Common myeloid progenitor, CD34-positive (primary cell): Measurements from ENCODE around the gene CDH13.

Source experiments
- CTCF ChIA-PET: fragments of 350-600 bp; sonication (Branson Sonifier 250); formaldehyde crosslinking; loops from one replicate; lab custom pipeline; 2021; ENCODE audit warnings: antibody characterized with exemption; lab: Charles Lee
- POLR2A ChIA-PET: fragments of 350-600 bp; sonication (Branson Sonifier 250); formaldehyde crosslinking; loops from one replicate; lab custom pipeline; 2021; ENCODE audit warnings: antibody characterized with exemption; lab: Charles Lee
- DNase-seq, 3 donors: peaks; one replicate each; pipeline versions ENCODE4 v3.0.0 to v3.0.0-alpha.2; 2013
- H3K27ac ChIP-seq, 2 experiments: 1 replicate in 1 of 2; 2 replicates in 1 of 2; pipeline ENCODE4 v1.7.0; 2013; ENCODE audit warnings: inconsistent platforms in 2 of 2, low read length in 2 of 2, mild to moderate bottlenecking in 2 of 2, low read depth in 1 of 2, moderate library complexity in 1 of 2; ENCODE audit not compliant: severe bottlenecking in 2 of 2, insufficient read depth in 1 of 2, poor library complexity in 1 of 2
- H3K27me3 ChIP-seq, 5 experiments: replicated peaks in 2 of 5; 1 replicate in 3 of 5; 2 replicates in 2 of 5; pipeline versions ENCODE4 v1.6.1 to v1.7.0; 2013; ENCODE audit warnings: low read length in 4 of 5, mild to moderate bottlenecking in 2 of 5, moderate library complexity in 2 of 5, inconsistent platforms in 1 of 5; ENCODE audit not compliant: insufficient read depth in 5 of 5, control insufficient read depth in 4 of 5
- H3K36me3 ChIP-seq, 4 experiments: 1 replicate in 2 of 4; 2 replicates in 2 of 4; pipeline versions ENCODE4 v1.6.1 to v1.7.0; 2013; ENCODE audit warnings: low read length in 3 of 4, control low read depth in 1 of 4, mild to moderate bottlenecking in 1 of 4; ENCODE audit not compliant: control insufficient read depth in 4 of 4, insufficient read depth in 4 of 4
- H3K4me1 ChIP-seq, 4 experiments: 1 replicate in 3 of 4; 2 replicates in 1 of 4; pipeline versions ENCODE4 v1.6.1 to v1.7.1; 2013; ENCODE audit warnings: low read length in 3 of 4, mild to moderate bottlenecking in 3 of 4, control low read depth in 1 of 4, inconsistent platforms in 1 of 4, moderate library complexity in 1 of 4; ENCODE audit not compliant: control insufficient read depth in 4 of 4, insufficient read depth in 4 of 4; ENCODE audit errors: control extremely low read depth in 1 of 4
- H3K4me3 ChIP-seq, 7 experiments: 1 replicate in 4 of 7; 2 replicates in 3 of 7; pipeline versions ENCODE4 v1.5.1 to v1.7.0; 2013; ENCODE audit warnings: mild to moderate bottlenecking in 7 of 7, low read length in 6 of 7, moderate library complexity in 6 of 7, inconsistent platforms in 2 of 7, low read depth in 2 of 7, control low read depth in 1 of 7; ENCODE audit not compliant: insufficient read depth in 4 of 7, control insufficient read depth in 1 of 7; ENCODE audit errors: extremely low read depth in 1 of 7
- H3K9me3 ChIP-seq, 5 experiments: 1 replicate in 4 of 5; 2 replicates in 1 of 5; pipeline versions ENCODE4 v1.6.1 to v1.7.1; 2013; ENCODE audit warnings: low read length in 4 of 5, mild to moderate bottlenecking in 2 of 5, inconsistent platforms in 1 of 5, low read depth in 1 of 5, moderate library complexity in 1 of 5; ENCODE audit not compliant: control insufficient read depth in 4 of 5, insufficient read depth in 2 of 5; ENCODE audit errors: control extremely low read depth in 1 of 5
- WGBS: methylation state at CpG from one replicate; pipeline ENCODE4 v1.1.5; 2013; ENCODE audit not compliant: insufficient coverage; 5-methylcytosine and 5-hydroxymethylcytosine counted together

Gene CDH13

GRCh38 chr16:83231729-83232128, 605.0 kb downstream of the CDH13 start:
- POLR2A ChIA-PET = no interaction called here
- Histone ChIP-seq H3K27me3 (peaks cover 0 to 5% (median 0%) of the 10 kb centered on the region in 5 experiments), H3K36me3 (no peaks in the 10 kb centered on the region), H3K4me3 (no peak overlapping the region), H3K9me3 (no peaks in the 10 kb centered on the region), H3K4me1 (no peaks in the 10 kb centered on the region), H3K27ac (no peak overlapping the region)
- 100% methylated on average over 1 of the region's 5 CpGs for WGBS
- no peak for DNase-seq
- CTCF ChIA-PET = interaction anchor here (0.9 kb wide), 1 partner anchor 156 kb away, joined by 3 read pairs; no protein-coding TSS in a partner anchor

- ChIA-PET CTCF (no interaction called here), POLR2A (no interaction called here)
- no peak overlapping the region for H3K27ac ChIP-seq
These were observed 606.4 kb downstream of the CDH13 start for GRCh38 chr16:83233153-83233552.

GRCh38 chr16:83238949-83239691, 612.4 kb downstream of the CDH13 start:
- H3K27me3 ChIP-seq = no peaks in the 10 kb centered on the region
- CTCF ChIA-PET = no interaction called here
- H3K4me3 ChIP-seq = no peak overlapping the region
- no peaks in the 10 kb centered on the region for H3K4me1 ChIP-seq
- 0% methylated on average over 1 of the region's 6 CpGs for WGBS
- H3K9me3 ChIP-seq = no peaks in the 10 kb centered on the region
- no peak overlapping the region for H3K27ac ChIP-seq
- POLR2A ChIA-PET = no interaction called here
- H3K36me3 ChIP-seq = no peaks in the 10 kb centered on the region
- DNase-seq = no peak

More at GRCh38 chr16:83233153-83233552, 606.4 kb downstream of the CDH13 start:
- Histone ChIP-seq H3K4me1 (no peaks in the 10 kb centered on the region), H3K36me3 (no peaks in the 10 kb centered on the region), H3K27me3 (peaks cover 0 to 4% (median 0%) of the 10 kb centered on the region in 5 experiments), H3K9me3 (no peaks in the 10 kb centered on the region), H3K4me3 (no peak overlapping the region)
- WGBS = 92% methylated on average over 6 of the region's 8 CpGs
- no peak for DNase-seq

GRCh38 chr16:83244057-83244456, 617.3 kb downstream of the CDH13 start:
- ChIA-PET CTCF (no interaction called here), POLR2A (no interaction called here)
- no CpG with 5 or more reads among the region's 2 CpGs for WGBS

GRCh38 chr16:83245061-83245460, 618.3 kb downstream of the CDH13 start:
- H3K4me3 ChIP-seq = no peak overlapping the region
- no peaks in the 10 kb centered on the region for H3K4me1 ChIP-seq
- ChIA-PET POLR2A (no interaction called here), CTCF (no interaction called here)
- no peaks in the 10 kb centered on the region for H3K9me3 ChIP-seq
- no CpG with 5 or more reads among the region's 1 CpG for WGBS
- H3K27me3 ChIP-seq = peaks cover 0 to 19% (median 0%) of the 10 kb centered on the region in 5 experiments
- H3K27ac ChIP-seq = no peak overlapping the region
- H3K36me3 ChIP-seq = no peaks in the 10 kb centered on the region
- no peak for DNase-seq

More at GRCh38 chr16:83244057-83244456, 617.3 kb downstream of the CDH13 start:
- H3K27me3 ChIP-seq = peaks cover 0 to 16% (median 0%) of the 10 kb centered on the region in 5 experiments
- H3K36me3 ChIP-seq = no peaks in the 10 kb centered on the region
- no peak for DNase-seq
- H3K4me1 ChIP-seq = no peaks in the 10 kb centered on the region
- H3K27ac ChIP-seq = no peak overlapping the region
- no peaks in the 10 kb centered on the region for H3K9me3 ChIP-seq
- no peak overlapping the region for H3K4me3 ChIP-seq

- no peak for DNase-seq
- Histone ChIP-seq H3K9me3 (peaks cover 0 to 2% (median 0%) of the 10 kb centered on the region in 5 experiments), H3K27me3 (peaks cover 0 to 19% (median 0%) of the 10 kb centered on the region in 5 experiments), H3K4me1 (no peaks in the 10 kb centered on the region), H3K4me3 (no peak overlapping the region), H3K27ac (no peak overlapping the region), H3K36me3 (no peaks in the 10 kb centered on the region)
- WGBS = 78% methylated on average over 6 of the region's 9 CpGs
- ChIA-PET POLR2A (no interaction called here), CTCF (no interaction called here)
These were observed 621.1 kb downstream of the CDH13 start for GRCh38 chr16:83247767-83248372.
